Testis (tissue), 3 donors: ENCODE measurements around the gene SYDE1. TPM values are rescaled to one million over a fixed set of nuclear protein-coding genes. Genes with fewer than 3 reads are reported as not detected.

Experiments
- DNase-seq: peaks from one replicate; pipeline ENCODE4 v3.0.0-alpha.2; 2019
- H3K27ac ChIP-seq, 2 donors: fragments of 200-600 bp; sonication (generic); one replicate each; pipeline ENCODE4 v1.5.1; 2019
- H3K27me3 ChIP-seq: fragments of 200-600 bp; sonication (generic); one replicate; pipeline ENCODE4 v1.5.1; 2019
- H3K36me3 ChIP-seq: fragments of 200-600 bp; sonication (generic); one replicate; pipeline ENCODE4 v1.5.1; 2017; ENCODE audit warnings: low read depth; ENCODE audit errors: missing control alignments
- H3K4me1 ChIP-seq: fragments of 200-600 bp; sonication (generic); one replicate; pipeline ENCODE4 v1.5.1; 2019
- H3K4me3 ChIP-seq, 2 donors: fragments of 200-600 bp; sonication (generic); one replicate each; pipeline ENCODE4 v1.5.1; 2017 to 2019
- H3K9me3 ChIP-seq: fragments of 200-600 bp; sonication (generic); one replicate; pipeline ENCODE4 v1.5.1; 2017
- CTCF ChIP-seq, 3 experiments: fragments of 450-650 bp in 2 of 3; fragments of 200-600 bp in 1 of 3; sonication (generic) in 1 of 3; IDR thresholded peaks; one replicate each; pipeline ENCODE4 v1.5.1; 2016 to 2019; ENCODE audit warnings: antibody characterized with exemption in 3 of 3, mild to moderate bottlenecking in 2 of 3, moderate library complexity in 1 of 3
- POLR2A ChIP-seq: fragments of 450-650 bp; IDR thresholded peaks from one replicate; pipeline ENCODE4 v1.6.1; 2017; ENCODE audit warnings: antibody characterized with exemption, mild to moderate bottlenecking, moderate library complexity
- WGBS, 2 donors: methylation state at CpG; one replicate each; pipeline ENCODE4 v1.1.5; 2018; 5-methylcytosine and 5-hydroxymethylcytosine counted together
- intact Hi-C: fragments of 100-400 bp; cut with DNase I; formaldehyde crosslinking; loops from one replicate; pipeline ENCODE4 v1.15.1; 2023; ENCODE audit warnings: low total_unique reads
- polyA plus RNA-seq: library from polyadenylated mRNA; stranded (reverse); fragments of 350-450 nt; fragmentation: Illumina TruSeq; extraction: RNeasy Lipid Tissue Mini Kit (QIAGEN cat#74804); gene quantifications from one replicate; pipeline ENCODE4 v1.2.3, GENCODE V29; 2014; ENCODE audit warnings: low read depth, low replicate concordance; ENCODE audit not compliant: insufficient read depth
- total RNA-seq, 2 donors: library from RNA; depleted of rRNA; stranded (reverse); fragments of >200 nt; gene quantifications; one replicate each; pipeline ENCODE4 v1.2.3, GENCODE V29; 2016

The SYDE1 gene
- total and polyA plus RNA-seq, 3 donors from 2014 or later = 6.7 to 12.3 (median 9.3) TPM

GRCh38 chr19:15111758-15112157 is 4.6 kb downstream of the SYDE1 start:
- WGBS, 2 donors = 88% methylated on average over 1 of the region's 1 CpG
- Histone ChIP-seq H3K27ac (no peak overlapping the region), H3K4me3 (no peak overlapping the region), H3K4me1 (peaks cover 16% of the 10 kb centered on the region), H3K9me3 (no peaks in the 10 kb centered on the region), H3K27me3 (no peaks in the 10 kb centered on the region), H3K36me3 (no peaks in the 10 kb centered on the region)
- intact Hi-C loops = no loop called here
- no peak for TF ChIP-seq CTCF (IDR thresholded peaks at IDR 0.05)
- TF ChIP-seq POLR2A = no peak
- DNase-seq = no peak

GRCh38 chr19:15112385-15112784 is 5.2 kb downstream of the SYDE1 start:
- Histone ChIP-seq H3K27ac (no peak overlapping the region), H3K27me3 (no peaks in the 10 kb centered on the region), H3K4me3 (no peak overlapping the region), H3K9me3 (no peaks in the 10 kb centered on the region), H3K36me3 (no peaks in the 10 kb centered on the region), H3K4me1 (peaks cover 16% of the 10 kb centered on the region)
- intact Hi-C loops = no loop called here
- WGBS, 2 donors = 92 to 94% methylated on average over 11 of the region's 11 CpGs
- TF ChIP-seq POLR2A = no peak
- TF ChIP-seq CTCF (IDR thresholded peaks at IDR 0.05) = no peak
- DNase-seq = no peak

- peak overlapping the region; percentile 50 to 55 for H3K27ac ChIP-seq
- H3K36me3 ChIP-seq = no peaks in the 10 kb centered on the region
- DNase-seq = peak; percentile 84
- H3K4me3 ChIP-seq = peak overlapping the region; percentile 36 to 56
- WGBS, 2 donors = 42 to 71% methylated on average over 7 to 57 of the region's 58 CpGs
- no peaks in the 10 kb centered on the region for H3K27me3 ChIP-seq
- intact Hi-C loops = no loop called here
- no peaks in the 10 kb centered on the region for H3K9me3 ChIP-seq
- peaks cover 8% of the 10 kb centered on the region for H3K4me1 ChIP-seq
- TF ChIP-seq POLR2A (no peak), CTCF (IDR thresholded peaks at IDR 0.05) (no peak)
These were observed 6.3 kb downstream of the SYDE1 start for GRCh38 chr19:15113245-15114152.

- Histone ChIP-seq H3K36me3 (no peaks in the 10 kb centered on the region), H3K4me1 (peaks cover 4% of the 10 kb centered on the region), H3K27me3 (no peaks in the 10 kb centered on the region), H3K4me3 (peak overlapping the region; percentile 36 to 56), H3K27ac (no peak overlapping the region), H3K9me3 (no peaks in the 10 kb centered on the region)
- DNase-seq = no peak
- TF ChIP-seq CTCF (IDR thresholded peaks at IDR 0.05) = no peak
- no peak for TF ChIP-seq POLR2A
- intact Hi-C loops = no loop called here
- WGBS, 2 donors = 52 to 56% methylated on average over 7 of the region's 7 CpGs
These were observed 6.9 kb downstream of the SYDE1 start for GRCh38 chr19:15114153-15114540.

DNA sequence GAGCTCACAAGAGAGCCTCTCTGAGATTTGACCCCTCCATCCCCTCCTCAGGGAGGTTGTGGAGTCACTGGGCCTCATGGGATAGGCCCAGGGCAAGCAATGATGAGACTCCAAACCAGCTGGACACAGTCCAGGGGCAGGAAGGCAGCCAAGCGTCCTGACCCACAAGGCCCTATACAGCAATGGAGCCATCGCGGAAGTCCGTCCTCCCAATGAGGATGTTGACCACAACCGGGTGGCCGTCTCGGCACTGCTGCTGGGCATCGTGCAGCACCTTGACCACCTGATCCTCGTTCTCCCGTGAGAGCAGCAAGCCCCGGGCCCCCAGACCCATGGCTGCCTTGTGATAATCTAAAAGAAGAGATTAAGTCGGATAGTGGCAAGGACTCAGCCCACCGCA is 7.9 kb downstream of the SYDE1 start:
- H3K9me3 ChIP-seq = no peaks in the 10 kb centered on the region
- H3K27ac ChIP-seq = peak overlapping the region; percentile 1 to 50
- peak; percentile 64 for DNase-seq
- 65% methylated on average over 13 of the region's 13 CpGs; no CpG with 5 or more reads in 1 of the 2 donors for WGBS, 2 donors
- H3K36me3 ChIP-seq = no peaks in the 10 kb centered on the region
- intact Hi-C loops = no loop called here
- no peak for TF ChIP-seq POLR2A
- no peak for TF ChIP-seq CTCF (IDR thresholded peaks at IDR 0.05)
- H3K27me3 ChIP-seq = no peaks in the 10 kb centered on the region
- H3K4me1 ChIP-seq = peaks cover 4% of the 10 kb centered on the region
- H3K4me3 ChIP-seq = no peak overlapping the region
